ENCODE data around the gene JMJD8. TPM values are rescaled to one million over a fixed set of nuclear protein-coding genes. Genes with fewer than 3 reads are reported as not detected.

The JMJD8 gene
- total RNA-seq, 2 experiments from 2014 or later: 48.7 to 82.3 TPM

GRCh38 chr16:694863-695354, 10.8 kb upstream of the JMJD8 start:
- H3K4me1 ChIP-seq (ENCODE audit: insufficient read depth, low read length, poor library complexity, severe bottlenecking): peaks cover 17% of the 10 kb centered on the region
- DNase-seq (ENCODE audit: low spot score): no peak
- no peak overlapping the region for H3K27ac ChIP-seq (ENCODE audit: low read depth, low read length, poor library complexity, severe bottlenecking)
- BruUV-seq (replicated peaks): no TSS peak
- ChIA-PET POLR2A (no interaction called here), CTCF (ENCODE audit: unreplicated experiment) (no interaction called here)
- H3K36me3 ChIP-seq (ENCODE audit: insufficient read depth, low read length): no peaks in the 10 kb centered on the region
- no peaks in the 10 kb centered on the region for H3K9me2 ChIP-seq (ENCODE audit: insufficient read depth, low read length)
- intact Hi-C loops (cut with micrococcal nuclease; ENCODE audit: unreplicated experiment): no loop called here
- H2AFZ ChIP-seq (ENCODE audit: low read length): no peak overlapping the region
- TF ChIP-seq CTCF (conservative IDR thresholded peaks at IDR 0.05; ENCODE audit: low read length): no peak
- 0 out of 2 replicates have a peak, but pooled peaks have one; percentile 84 for TF ChIP-seq EZH2phosphoT487 (IDR thresholded peaks at IDR 0.05; ENCODE audit: borderline replicate concordance, low read depth, low read length)
- peak overlapping the region; percentile 40 for H3K4me3 ChIP-seq (ENCODE audit: low read depth, low read length, poor library complexity, severe bottlenecking)
- no peaks in the 10 kb centered on the region for H4K20me1 ChIP-seq (ENCODE audit: insufficient read depth, low read length)
- H3K4me2 ChIP-seq (ENCODE audit: low read length): peak overlapping the region; percentile 60
- no peaks in the 10 kb centered on the region for H3K9me3 ChIP-seq (ENCODE audit: low read length)
- H3K79me2 ChIP-seq (ENCODE audit: insufficient read depth, low read depth, low read length): 0 out of 2 replicates have a peak, but pooled peaks cover under 1% of the 10 kb centered on the region

- intact Hi-C loops (cut with micrococcal nuclease; ENCODE audit: unreplicated experiment): no loop called here
- Histone ChIP-seq H3K27ac (ENCODE audit: low read depth, low read length, poor library complexity, severe bottlenecking) (no peak overlapping the region), H3K36me3 (ENCODE audit: insufficient read depth, low read length) (no peaks in the 10 kb centered on the region), H3K4me1 (ENCODE audit: insufficient read depth, low read length, poor library complexity, severe bottlenecking) (peaks cover 20% of the 10 kb centered on the region), H2AFZ (ENCODE audit: low read length) (no peak overlapping the region), H3K9me3 (ENCODE audit: low read length) (no peaks in the 10 kb centered on the region), H3K9me2 (ENCODE audit: insufficient read depth, low read length) (no peaks in the 10 kb centered on the region), H4K20me1 (ENCODE audit: insufficient read depth, low read length) (no peaks in the 10 kb centered on the region), H3K4me3 (ENCODE audit: low read depth, low read length, poor library complexity, severe bottlenecking) (peak overlapping the region; percentile 40), H3K4me2 (ENCODE audit: low read length) (peak overlapping the region; percentile 60), H3K79me2 (ENCODE audit: insufficient read depth, low read depth, low read length) (0 out of 2 replicates have a peak, but pooled peaks cover 6% of the 10 kb centered on the region)
- CTCF ChIA-PET (ENCODE audit: unreplicated experiment): no interaction called here
- TF ChIP-seq CTCF (conservative IDR thresholded peaks at IDR 0.05; ENCODE audit: low read length) (no peak), EZH2phosphoT487 (IDR thresholded peaks at IDR 0.05; ENCODE audit: borderline replicate concordance, low read depth, low read length) (peak; percentile 100)
- BruUV-seq (replicated peaks): no TSS peak
- POLR2A ChIA-PET: no interaction called here
- DNase-seq (ENCODE audit: low spot score): no peak
Observed at GRCh38 chr16:694187-694862, 10.2 kb upstream of the JMJD8 start.

GRCh38 chr16:693766-694165, 9.6 kb upstream of the JMJD8 start:
- no peak for DNase-seq (ENCODE audit: low spot score)
- Histone ChIP-seq H2AFZ (ENCODE audit: low read length) (no peak overlapping the region), H3K4me3 (ENCODE audit: low read depth, low read length, poor library complexity, severe bottlenecking) (peak overlapping the region; percentile 40), H3K36me3 (ENCODE audit: insufficient read depth, low read length) (no peaks in the 10 kb centered on the region), H3K4me2 (ENCODE audit: low read length) (peak overlapping the region; percentile 60; the same call in 1 of the 2 replicates), H3K9me3 (ENCODE audit: low read length) (no peaks in the 10 kb centered on the region), H3K27ac (ENCODE audit: low read depth, low read length, poor library complexity, severe bottlenecking) (no peak overlapping the region), H4K20me1 (ENCODE audit: insufficient read depth, low read length) (no peaks in the 10 kb centered on the region), H3K9me2 (ENCODE audit: insufficient read depth, low read length) (no peaks in the 10 kb centered on the region), H3K4me1 (ENCODE audit: insufficient read depth, low read length, poor library complexity, severe bottlenecking) (peaks cover 25% of the 10 kb centered on the region), H3K79me2 (ENCODE audit: insufficient read depth, low read depth, low read length) (0 out of 2 replicates have a peak, but pooled peaks cover 8% of the 10 kb centered on the region)
- TF ChIP-seq EZH2phosphoT487 (IDR thresholded peaks at IDR 0.05; ENCODE audit: borderline replicate concordance, low read depth, low read length): no peak
- TF ChIP-seq CTCF (conservative IDR thresholded peaks at IDR 0.05; ENCODE audit: low read length): no peak
- POLR2A ChIA-PET: no interaction called here
- BruUV-seq (replicated peaks): no TSS peak
- intact Hi-C loops (cut with micrococcal nuclease; ENCODE audit: unreplicated experiment): no loop called here
- CTCF ChIA-PET (ENCODE audit: unreplicated experiment): no interaction called here
